HepG2 (cell line): Measurements from ENCODE around the gene FBXW4. TPM values are rescaled to one million over a fixed set of nuclear protein-coding genes. Genes with fewer than 3 reads are reported as not detected.

Source experiments
- ATAC-seq: fragments of 200-7000 bp; cut with Tn5 transposase; 3 replicates; pipeline ENCODE4 v1.9.1; 2020; ENCODE audit warnings: mild to moderate bottlenecking, moderate library complexity
- BruUV-seq: library from RNA; stranded (reverse); fragments of 400-500 nt; replicated peaks from 2 replicates; lab custom pipeline; 2021; lab: Mats Ljungman, UMichigan
- CTCF ChIA-PET: fragments of 300-600 bp; formaldehyde crosslinking; extraction: SDS; loops from one replicate; lab custom pipeline; 2021; ENCODE audit warnings: low total read pairs, inconsistent platforms, low intra/inter-chr PET ratio; lab: Yijun Ruan, JAX
- POLR2A ChIA-PET: fragments of 350-600 bp; sonication (Branson Sonifier 250); formaldehyde crosslinking; loops from one replicate; lab custom pipeline; 2020; ENCODE audit warnings: antibody characterized with exemption, inconsistent platforms; lab: Yijun Ruan, JAX
- DNase-seq: peaks from one replicate; pipeline ENCODE4 v3.0.0-alpha.2; 2015; ENCODE audit warnings: low spot score
- FAIRE-seq: peaks from 3 replicates; lab custom pipeline; 2011; peaks lifted over from hg19 to GRCh38; lab: Jason Lieb, UNC
- H2AFZ ChIP-seq: one replicate; pipeline ENCODE4 v1.6.1; 2011; ENCODE audit warnings: low read length, inconsistent platforms
- H3K27ac ChIP-seq: fragments of 300-600 bp; 3 replicates; pipeline ENCODE4 v1.8.0; 2011; ENCODE audit warnings: mixed run types, mild to moderate bottlenecking, mixed read lengths, low read length, inconsistent platforms; ENCODE audit not compliant: insufficient read depth; ENCODE audit errors: extremely low read length
- H3K27me3 ChIP-seq, 2 experiments: fragments of 200-600 bp in 1 of 2; 2 replicates in 1 of 2; 3 replicates in 1 of 2; pipeline versions ENCODE4 v1.6.0 to v1.8.0; 2011; ENCODE audit warnings: low read length in 2 of 2, mild to moderate bottlenecking in 2 of 2, moderate library complexity in 2 of 2, inconsistent platforms in 1 of 2; ENCODE audit not compliant: insufficient read depth in 2 of 2, control insufficient read depth in 1 of 2
- H3K36me3 ChIP-seq, 2 experiments: fragments of 200-600 bp in 1 of 2; replicated peaks in 1 of 2; 2 replicates in 1 of 2; 3 replicates in 1 of 2; pipeline versions ENCODE4 v1.5.1 to v1.8.0; 2011; ENCODE audit warnings: low read length in 2 of 2, inconsistent platforms in 1 of 2; ENCODE audit not compliant: insufficient read depth in 2 of 2, control insufficient read depth in 1 of 2
- H3K4me1 ChIP-seq: 2 replicates; pipeline ENCODE4 v1.5.1; 2012; ENCODE audit warnings: low read length, inconsistent platforms; ENCODE audit not compliant: insufficient read depth
- H3K4me2 ChIP-seq: 2 replicates; pipeline ENCODE4 v1.6.0; 2011; ENCODE audit warnings: low read depth, low read length, inconsistent platforms
- H3K4me3 ChIP-seq, 3 experiments: fragments of 200-600 bp in 1 of 3; sonication (generic), shearing (Covaris generic) in 1 of 3; replicated peaks in 1 of 3; 2 replicates each; pipeline ENCODE4 v1.5.1; 2011 to 2016; ENCODE audit warnings: low read length in 3 of 3, inconsistent platforms in 2 of 3, low read depth in 2 of 3, mild to moderate bottlenecking in 2 of 3, control low read depth in 1 of 3, mixed read lengths in 1 of 3; ENCODE audit not compliant: insufficient read depth in 1 of 3
- H3K79me2 ChIP-seq: one replicate; pipeline ENCODE4 v1.6.1; 2011; ENCODE audit warnings: low read length, inconsistent platforms; ENCODE audit not compliant: insufficient read depth
- H3K9ac ChIP-seq: 2 replicates; pipeline ENCODE4 v1.6.0; 2011; ENCODE audit warnings: mild to moderate bottlenecking, low read depth, low read length, inconsistent platforms; ENCODE audit not compliant: insufficient read depth
- H3K9me3 ChIP-seq: 2 replicates; pipeline ENCODE4 v1.5.1; 2012; ENCODE audit warnings: mild to moderate bottlenecking, low read length
- H4K20me1 ChIP-seq: 2 replicates; pipeline ENCODE4 v1.6.0; 2011; ENCODE audit warnings: inconsistent platforms, mild to moderate bottlenecking, low read length, moderate library complexity; ENCODE audit not compliant: insufficient read depth
- GABPA ChIP-seq, 2 experiments: IDR thresholded peaks; 2 replicates each; pipeline ENCODE4 v1.6.1; 2011 to 2016; ENCODE audit warnings: low read depth in 2 of 2, low read length in 1 of 2, missing biosample characterization in 1 of 2, missing genetic modification characterization in 1 of 2
- MLX ChIP-seq: IDR thresholded peaks from 2 replicates; pipeline ENCODE4 v1.6.1; 2016
- SOX5 ChIP-seq: IDR thresholded peaks from 2 replicates; pipeline ENCODE4 v1.6.1; 2016; ENCODE audit warnings: borderline replicate concordance
- ZNF260 ChIP-seq: sonication (generic); formaldehyde crosslinking; IDR thresholded peaks from 2 replicates; pipeline ENCODE4 v1.4.0; 2020; ENCODE audit warnings: missing genetic modification reagents, low read depth, mild to moderate bottlenecking, borderline replicate concordance
- ZNF713 ChIP-seq: sonication (generic); formaldehyde crosslinking; IDR thresholded peaks from 2 replicates; pipeline ENCODE4 v1.4.0; 2020; ENCODE audit warnings: mild to moderate bottlenecking, missing genetic modification reagents
- ZNF724P ChIP-seq: sonication (generic); formaldehyde crosslinking; IDR thresholded peaks from 2 replicates; pipeline ENCODE4 v1.8.0; 2022; ENCODE audit warnings: missing genetic modification reagents, borderline replicate concordance
- WGBS: methylation state at CpG from one replicate; pipeline ENCODE4 v1.1.6; 2017; ENCODE audit warnings: low lambda C conversion rate; 5-methylcytosine and 5-hydroxymethylcytosine counted together
- in situ Hi-C: cut with HindIII; loops from 2 replicates; pipeline ENCODE4 v1.10.0; 2017; ENCODE audit warnings: low pct_unique_long_range_greater_than_20kb; ENCODE audit not compliant: extremely low pct_ligation_motif_present
- intact Hi-C: fragments of 100-400 bp; cut with micrococcal nuclease; formaldehyde crosslinking; loops from one replicate; pipeline ENCODE4 v1.10.0; 2022; ENCODE audit not compliant: unreplicated experiment
- polyA plus RNA-seq, 8 experiments: library from polyadenylated mRNA; depleted of rRNA in 3 of 8; stranded (reverse) in 7 of 8; unstranded in 1 of 8; fragments of >200 nt; fragmentation: Illumina TruSeq in 4 of 8; extraction: Trizol in 4 of 8; gene quantifications; 2 replicates each; pipeline versions ENCODE4 v1.2.1 to v1.2.3, GENCODE V29; 2011 to 2016; ENCODE audit warnings: low read depth in 4 of 8, missing spikeins in 1 of 8, mixed read lengths in 1 of 8; ENCODE audit not compliant: insufficient read depth in 1 of 8
- total RNA-seq, 5 experiments: library from RNA; depleted of rRNA; stranded (reverse); fragments of >200 nt; fragmentation: Illumina TruSeq; extraction: Trizol; gene quantifications; 2 replicates each; pipeline ENCODE4 v1.2.3, GENCODE V29; 2016; ENCODE audit warnings: low read depth in 1 of 5
- TF ChIP-seq, protein P1 (sequence below): sonication (generic); formaldehyde crosslinking; IDR thresholded peaks from 2 replicates; pipeline ENCODE4 v1.5.0; 2020; ENCODE audit warnings: mild to moderate bottlenecking, low read depth, missing genetic modification reagents, borderline replicate concordance

The FBXW4 gene
- total and polyA plus RNA-seq, 2 of the 13 experiments (the other 11 are each of a cell fraction or from before 2014, with no cell fraction given), result 23.5 to 33.7 TPM

DNA sequence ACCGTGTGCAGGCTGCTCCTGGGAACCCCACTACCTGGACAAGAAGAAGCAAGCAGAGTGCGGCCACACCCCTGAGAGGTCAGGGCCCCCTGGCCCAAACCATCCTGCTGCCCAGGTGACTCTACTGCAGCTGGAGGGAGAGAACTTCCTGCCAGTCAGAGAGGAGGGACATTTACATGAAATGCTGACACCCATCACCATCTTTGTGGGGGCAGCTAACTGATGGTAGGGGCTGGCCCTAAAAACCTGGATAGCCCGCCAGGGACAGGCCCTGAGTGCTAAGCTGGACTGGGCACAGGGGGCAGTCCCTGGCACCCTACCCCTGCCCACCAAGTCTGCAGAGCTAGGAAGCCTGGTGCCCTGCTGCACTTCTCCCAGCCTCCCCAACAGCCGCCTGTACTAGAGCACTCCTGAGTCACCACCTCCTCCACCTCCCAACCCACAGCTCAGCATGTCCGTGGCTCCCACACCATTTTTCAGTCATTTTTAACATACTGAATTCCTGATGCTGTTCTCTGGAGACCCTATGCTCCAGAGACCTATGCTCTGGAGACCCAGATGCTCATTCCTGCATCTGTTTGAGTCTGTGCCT, 79.3 kb downstream of the FBXW4 start:
- no peaks in the 10 kb centered on the region for H3K9me3 ChIP-seq
- 97% methylated on average over 4 of the region's 5 CpGs for WGBS
- H3K27ac ChIP-seq, result no peak overlapping the region
- ATAC-seq, result no peak
- in situ Hi-C loops, result no loop called here
- ChIA-PET CTCF (no interaction called here), POLR2A (no interaction called here)
- no peaks in the 10 kb centered on the region for H3K4me1 ChIP-seq
- H2AFZ ChIP-seq, result no peak overlapping the region
- BruUV-seq, result no TSS peak
- intact Hi-C loops, result no loop called here
- no peak overlapping the region for H3K4me2 ChIP-seq
- H4K20me1 ChIP-seq, result no peaks in the 10 kb centered on the region
- FAIRE-seq, result no peak
- TF ChIP-seq, protein P1, sequence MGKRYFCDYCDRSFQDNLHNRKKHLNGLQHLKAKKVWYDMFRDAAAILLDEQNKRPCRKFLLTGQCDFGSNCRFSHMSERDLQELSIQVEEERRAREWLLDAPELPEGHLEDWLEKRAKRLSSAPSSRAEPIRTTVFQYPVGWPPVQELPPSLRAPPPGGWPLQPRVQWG (CRISPR knock-in tag), result no peak
- TF ChIP-seq MLX (CRISPR knock-in tag) (no peak), ZNF713 (CRISPR knock-in tag) (no peak), SOX5 (CRISPR knock-in tag) (no peak), ZNF260 (no peak), ZNF724P (CRISPR knock-in tag) (no peak), GABPA (IDR thresholded peaks at IDR 0.05; ENCODE audit: low read depth, low read length) (no peak), GABPA (CRISPR knock-in tag; IDR thresholded peaks at IDR 0.05; ENCODE audit: low read depth) (no peak)
- H3K4me3 ChIP-seq, result no peak overlapping the region
- H3K36me3 ChIP-seq, result peaks cover 12 to 21% of the 10 kb centered on the region in 2 experiments
- DNase-seq, result no peak
- no peaks in the 10 kb centered on the region for H3K27me3 ChIP-seq
- no peaks in the 10 kb centered on the region for H3K79me2 ChIP-seq
- H3K9ac ChIP-seq, result no peak overlapping the region
